ENCODE measurements around the gene PFKL. TPM values are rescaled to one million over a fixed set of nuclear protein-coding genes. Genes with fewer than 3 reads are reported as not detected.

PFKL gene
- total and polyA plus RNA-seq, 8 donors = 80.3 to 116 (median 93.5) TPM

GRCh38 chr21:44303490-44303981 lies 3.7 kb downstream of the PFKL start:
- Histone ChIP-seq H3K36me3 (peaks cover 0 to 21% of the 10 kb centered on the region in 2 donors), H3K4me1 (peaks cover 21 to 59% of the 10 kb centered on the region in 2 donors), H3K4me3 (no peak overlapping the region), H3K27ac (no peak overlapping the region), H3K9me3 (no peaks in the 10 kb centered on the region), H3K27me3 (no peaks in the 10 kb centered on the region)
- ATAC-seq = no peak
- no peak for DNase-seq
- TF ChIP-seq, protein P1, sequence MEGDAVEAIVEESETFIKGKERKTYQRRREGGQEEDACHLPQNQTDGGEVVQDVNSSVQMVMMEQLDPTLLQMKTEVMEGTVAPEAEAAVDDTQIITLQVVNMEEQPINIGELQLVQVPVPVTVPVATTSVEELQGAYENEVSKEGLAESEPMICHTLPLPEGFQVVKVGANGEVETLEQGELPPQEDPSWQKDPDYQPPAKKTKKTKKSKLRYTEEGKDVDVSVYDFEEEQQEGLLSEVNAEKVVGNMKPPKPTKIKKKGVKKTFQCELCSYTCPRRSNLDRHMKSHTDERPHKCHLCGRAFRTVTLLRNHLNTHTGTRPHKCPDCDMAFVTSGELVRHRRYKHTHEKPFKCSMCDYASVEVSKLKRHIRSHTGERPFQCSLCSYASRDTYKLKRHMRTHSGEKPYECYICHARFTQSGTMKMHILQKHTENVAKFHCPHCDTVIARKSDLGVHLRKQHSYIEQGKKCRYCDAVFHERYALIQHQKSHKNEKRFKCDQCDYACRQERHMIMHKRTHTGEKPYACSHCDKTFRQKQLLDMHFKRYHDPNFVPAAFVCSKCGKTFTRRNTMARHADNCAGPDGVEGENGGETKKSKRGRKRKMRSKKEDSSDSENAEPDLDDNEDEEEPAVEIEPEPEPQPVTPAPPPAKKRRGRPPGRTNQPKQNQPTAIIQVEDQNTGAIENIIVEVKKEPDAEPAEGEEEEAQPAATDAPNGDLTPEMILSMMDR (IDR thresholded peaks at IDR 0.05) = no peak
- intact Hi-C loops (cut with DNase I) = no loop called here

DNA sequence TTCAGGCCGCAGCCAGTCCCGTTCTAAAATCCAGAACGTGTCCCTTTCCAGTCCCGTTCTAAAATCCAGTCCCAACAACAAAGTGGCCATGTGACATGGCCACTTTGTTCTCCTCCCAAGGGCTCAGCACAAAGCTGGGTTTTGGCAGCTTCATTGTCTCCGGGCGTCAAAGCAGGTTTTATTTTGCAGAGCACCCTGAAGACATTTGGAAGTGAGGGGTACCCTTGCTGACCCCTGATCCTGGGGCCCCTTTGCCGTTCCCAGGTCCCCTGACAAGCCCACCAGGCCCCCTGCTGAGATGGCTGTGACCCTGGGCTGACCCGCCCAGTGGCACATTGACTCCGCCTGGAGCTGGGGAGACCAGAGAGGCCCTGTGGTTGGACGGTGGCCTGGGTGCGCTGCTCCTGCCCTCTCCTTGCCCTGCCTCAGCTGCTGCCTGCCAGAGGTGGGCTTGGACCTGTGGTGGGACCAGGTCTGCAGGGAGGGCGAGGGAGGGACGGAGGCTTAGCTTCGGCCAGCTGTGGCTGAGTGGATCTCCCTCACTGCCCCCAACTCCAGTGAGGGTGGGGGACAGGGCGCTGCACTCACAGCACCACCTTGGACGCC lies 4.3 kb downstream of the PFKL start:
- peaks cover 0 to 21% of the 10 kb centered on the region in 2 donors for H3K36me3 ChIP-seq
- DNase-seq = no peak
- intact Hi-C loops (cut with DNase I) = no loop called here
- H3K4me1 ChIP-seq = peaks cover 20 to 54% of the 10 kb centered on the region in 2 donors
- no peak for ATAC-seq
- TF ChIP-seq, protein P1 (IDR thresholded peaks at IDR 0.05) = no peak
- H3K4me3 ChIP-seq = no peak overlapping the region
- no peaks in the 10 kb centered on the region for H3K27me3 ChIP-seq
- no peak overlapping the region for H3K27ac ChIP-seq
- H3K9me3 ChIP-seq = no peaks in the 10 kb centered on the region

DNA sequence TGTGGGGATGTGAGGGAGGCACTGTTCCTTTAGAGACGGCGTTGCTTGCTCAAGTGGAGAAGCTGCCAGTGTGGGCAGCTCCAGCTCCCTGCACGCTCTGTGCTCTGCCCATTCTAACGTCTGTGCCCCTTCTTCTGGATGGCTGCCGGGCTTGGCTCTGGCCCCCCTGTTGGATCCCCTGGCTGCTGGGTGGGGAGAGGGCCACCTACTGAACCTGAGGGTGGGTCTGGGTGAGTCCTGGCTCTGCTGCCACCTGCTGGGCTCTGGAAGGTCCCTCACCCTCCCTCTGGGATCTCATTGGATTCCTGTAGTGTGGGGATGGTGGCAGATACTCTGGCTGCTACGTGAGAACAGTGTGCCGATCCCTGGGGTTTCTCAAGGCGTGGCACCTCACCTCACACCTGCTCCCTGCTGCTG lies 5.0 kb downstream of the PFKL start:
- Histone ChIP-seq H3K27me3 (no peaks in the 10 kb centered on the region), H3K4me1 (peaks cover 17 to 49% of the 10 kb centered on the region in 2 donors), H3K9me3 (no peaks in the 10 kb centered on the region), H3K36me3 (peaks cover 0 to 26% of the 10 kb centered on the region in 2 donors), H3K4me3 (no peak overlapping the region), H3K27ac (no peak overlapping the region)
- ATAC-seq = peak; percentile 11
- TF ChIP-seq, protein P1 (IDR thresholded peaks at IDR 0.05) = peak; percentile 35 to 40
- intact Hi-C loops (cut with DNase I) = no loop called here
- DNase-seq = peak in 2 of 4 donors; percentile 24 to 61

GRCh38 chr21:44305691-44306090 lies 5.8 kb downstream of the PFKL start:
- Histone ChIP-seq H3K27ac (no peak overlapping the region), H3K27me3 (no peaks in the 10 kb centered on the region), H3K4me1 (peaks cover 17 to 47% of the 10 kb centered on the region in 2 donors), H3K9me3 (no peaks in the 10 kb centered on the region), H3K36me3 (peaks cover 0 to 34% of the 10 kb centered on the region in 2 donors), H3K4me3 (no peak overlapping the region)
- TF ChIP-seq, protein P1 (IDR thresholded peaks at IDR 0.05) = no peak
- ATAC-seq (no peak), DNase-seq (no peak)
- intact Hi-C loops (cut with DNase I) = no loop called here

DNA sequence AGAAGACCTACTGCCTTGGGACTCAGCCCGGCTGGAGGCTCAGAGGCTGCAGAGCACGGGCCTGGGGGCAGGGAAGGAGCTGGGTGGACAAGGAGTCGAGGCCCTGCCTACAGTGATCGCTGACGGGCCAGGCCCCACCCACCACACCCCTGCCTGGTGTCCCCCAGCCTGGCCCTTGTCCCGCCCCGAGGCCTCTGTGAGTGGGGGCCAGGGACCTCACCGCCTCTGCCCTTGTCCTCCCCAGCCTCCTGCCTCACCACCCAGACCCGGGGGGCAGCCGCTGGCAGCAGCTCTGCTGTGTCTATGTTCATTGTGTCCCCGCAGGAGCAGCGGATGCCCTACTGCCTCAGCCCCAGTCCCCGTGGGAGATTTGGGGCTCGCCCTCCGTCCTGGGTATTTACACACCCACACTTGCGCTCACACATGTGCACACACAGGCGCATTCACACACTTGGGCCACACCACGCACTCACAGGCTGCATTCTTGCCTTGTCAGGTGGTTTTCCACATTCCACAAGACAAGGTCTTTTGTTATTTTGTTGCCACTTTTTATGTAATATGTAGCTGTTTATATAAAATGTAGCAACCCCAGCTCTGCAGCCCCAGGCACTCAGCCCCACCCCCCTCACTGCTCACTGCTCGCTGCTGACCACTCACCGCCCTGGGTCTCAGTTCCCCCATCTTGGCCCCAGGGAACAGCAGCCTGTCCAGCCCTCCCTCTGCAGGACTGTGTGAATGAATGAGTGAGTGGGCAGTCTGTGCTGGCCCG lies 7.3 kb downstream of the PFKL start:
- intact Hi-C loops (cut with DNase I) = no loop called here
- no peak overlapping the region for H3K4me3 ChIP-seq
- H3K36me3 ChIP-seq = peaks cover 0 to 49% of the 10 kb centered on the region in 2 donors
- no peaks in the 10 kb centered on the region for H3K27me3 ChIP-seq
- DNase-seq = peak in 1 of 4 donors; percentile 56
- peaks cover 6 to 33% of the 10 kb centered on the region in 2 donors for H3K4me1 ChIP-seq
- no peaks in the 10 kb centered on the region for H3K9me3 ChIP-seq
- no peak overlapping the region for H3K27ac ChIP-seq
- TF ChIP-seq, protein P1 (IDR thresholded peaks at IDR 0.05) = no peak
- no peak for ATAC-seq

All from left lung (tissue), 10 donors.